GM12878 (cell line): ENCODE data around the gene TMEM150C. TPM values are rescaled to one million over a fixed set of nuclear protein-coding genes. Genes with fewer than 3 reads are reported as not detected.
A peak's percentile ranks its signal among the peaks of the same experiment; 100 is the strongest.

Experiments
- ATAC-seq: fragments of 200-7000 bp; cut with Tn5 transposase; 3 replicates; pipeline ENCODE4 v1.9.1; 2020; ENCODE audit warnings: mild to moderate bottlenecking, moderate library complexity
- BruUV-seq: library from RNA; stranded (reverse); fragments of 400-500 nt; replicated peaks from 2 replicates; lab custom pipeline; 2021; lab: Mats Ljungman, UMichigan
- CTCF ChIA-PET: fragments of 300-600 bp; sonication (Branson Sonifier 250); formaldehyde crosslinking; extraction: SDS; loops from one replicate; lab custom pipeline; 2021; ENCODE audit warnings: inconsistent platforms; lab: Yijun Ruan, JAX
- POLR2A ChIA-PET: fragments of 350-600 bp; formaldehyde crosslinking; extraction: SDS; loops from one replicate; lab custom pipeline; 2021; ENCODE audit warnings: inconsistent platforms; lab: Charles Lee
- RAD21 ChIA-PET: fragments of 300-600 bp; sonication (Branson Sonifier 250); formaldehyde crosslinking; loops from one replicate; lab custom pipeline; 2023; ENCODE audit warnings: antibody characterized with exemption; ENCODE audit not compliant: unreplicated experiment; lab: Charles Lee
- SMC1A ChIA-PET: fragments of 300-600 bp; sonication (Branson Sonifier 250); formaldehyde crosslinking; loops from one replicate; lab custom pipeline; 2023; ENCODE audit not compliant: unreplicated experiment, uncharacterized antibody; lab: Charles Lee
- DNase-seq: peaks from one replicate; pipeline ENCODE4 v3.0.0-alpha.2; 2011; ENCODE audit warnings: low read depth, low spot score
- FAIRE-seq: peaks from 3 replicates; lab custom pipeline; 2011; peaks lifted over from hg19 to GRCh38; lab: Jason Lieb, UNC
- H2AFZ ChIP-seq: 2 replicates; pipeline ENCODE4 v1.6.0; 2011; ENCODE audit warnings: low read depth, low read length, control low read depth; ENCODE audit not compliant: control insufficient read depth
- H3K27ac ChIP-seq: 2 replicates; pipeline ENCODE4 v1.5.1; 2011; ENCODE audit warnings: control low read depth; ENCODE audit not compliant: control insufficient read depth, insufficient read depth
- H3K27me3 ChIP-seq, 2 experiments: replicated peaks in 1 of 2; 2 replicates each; pipeline versions ENCODE4 v1.6.0 to v1.6.1; 2011; ENCODE audit warnings: low read length in 1 of 2; ENCODE audit not compliant: control insufficient read depth in 2 of 2, insufficient read depth in 2 of 2
- H3K36me3 ChIP-seq, 2 experiments: 2 replicates each; pipeline ENCODE4 v1.5.1; 2011; ENCODE audit warnings: low read length in 1 of 2; ENCODE audit not compliant: control insufficient read depth in 2 of 2, insufficient read depth in 2 of 2
- H3K4me1 ChIP-seq: 2 replicates; pipeline ENCODE4 v1.6.1; 2011; ENCODE audit warnings: mild to moderate bottlenecking, low read length, moderate library complexity, mixed read lengths; ENCODE audit not compliant: control insufficient read depth, insufficient read depth
- H3K4me2 ChIP-seq: 2 replicates; pipeline ENCODE4 v1.6.0; 2011; ENCODE audit warnings: control low read depth; ENCODE audit not compliant: control insufficient read depth, insufficient read depth
- H3K4me3 ChIP-seq: fragments of 200-600 bp; sonication (generic); 2 replicates; pipeline ENCODE4 v1.5.1; 2016
- H3K79me2 ChIP-seq: 2 replicates; pipeline ENCODE4 v1.6.0; 2011; ENCODE audit warnings: low read length; ENCODE audit not compliant: control insufficient read depth, insufficient read depth
- H3K9ac ChIP-seq: 2 replicates; pipeline ENCODE4 v1.8.0; 2011; ENCODE audit warnings: low read length, control low read depth, mixed read lengths; ENCODE audit not compliant: control insufficient read depth, insufficient read depth
- H3K9me3 ChIP-seq: replicated peaks from 3 replicates; pipeline ENCODE4 v1.5.1; 2011; ENCODE audit warnings: mild to moderate bottlenecking, low read length; ENCODE audit not compliant: control insufficient read depth, insufficient read depth
- H4K20me1 ChIP-seq: 2 replicates; pipeline ENCODE4 v1.6.0; 2011; ENCODE audit not compliant: control insufficient read depth, insufficient read depth
- CBFB ChIP-seq: IDR thresholded peaks from 2 replicates; pipeline ENCODE4 v1.6.1; 2016; ENCODE audit warnings: antibody characterized with exemption, low read depth
- FOS ChIP-seq: IDR thresholded peaks from 3 replicates; pipeline ENCODE4 v1.6.1; 2011; ENCODE audit warnings: borderline replicate concordance; ENCODE audit not compliant: insufficient read length; ENCODE audit errors: extremely low read depth
- LARP7 ChIP-seq: fragments of 450-650 bp; IDR thresholded peaks from 2 replicates; pipeline ENCODE4 v1.6.1; 2017; ENCODE audit warnings: mild to moderate bottlenecking
- MEF2A ChIP-seq: IDR thresholded peaks from 2 replicates; pipeline ENCODE4 v1.6.1; 2011; ENCODE audit warnings: low read depth, mild to moderate bottlenecking, low read length, moderate library complexity; ENCODE audit not compliant: insufficient read depth
- PAX8 ChIP-seq: fragments of 450-650 bp; IDR thresholded peaks from 2 replicates; pipeline ENCODE4 v1.6.1; 2017; ENCODE audit warnings: mild to moderate bottlenecking, moderate library complexity
- POLR2A ChIP-seq: IDR thresholded peaks from 2 replicates; pipeline ENCODE4 v1.6.1; 2011; ENCODE audit warnings: low read depth, mild to moderate bottlenecking, low read length
- RUNX3 ChIP-seq: IDR thresholded peaks from 2 replicates; pipeline ENCODE4 v1.6.1; 2012; ENCODE audit warnings: low read length, inconsistent platforms
- SMARCA5 ChIP-seq: fragments of 450-650 bp; IDR thresholded peaks from 2 replicates; pipeline ENCODE4 v1.6.1; 2017; ENCODE audit warnings: mild to moderate bottlenecking
- SP1 ChIP-seq: IDR thresholded peaks from one replicate; pipeline ENCODE4 v1.6.1; 2011; ENCODE audit warnings: low read depth, low read length
- SREBF2 ChIP-seq: IDR thresholded peaks from 2 replicates; pipeline ENCODE4 v1.6.1; 2012; ENCODE audit warnings: mild to moderate bottlenecking, low read length
- SRF ChIP-seq, 2 experiments: IDR thresholded peaks; 2 replicates each; pipeline ENCODE4 v1.6.1; 2011; ENCODE audit warnings: low read depth in 2 of 2, low read length in 2 of 2, mild to moderate bottlenecking in 1 of 2, moderate library complexity in 1 of 2
- TBL1XR1 ChIP-seq: IDR thresholded peaks from 2 replicates; pipeline ENCODE4 v1.6.1; 2012; ENCODE audit warnings: low read depth, low read length, improper control_type of control experiment
- YBX1 ChIP-seq: fragments of 450-650 bp; IDR thresholded peaks from 2 replicates; pipeline ENCODE4 v1.6.1; 2016; ENCODE audit warnings: antibody characterized with exemption
- ZNF384 ChIP-seq: IDR thresholded peaks from 2 replicates; pipeline ENCODE4 v1.6.1; 2012; ENCODE audit warnings: low read depth, mild to moderate bottlenecking, low read length, improper control_type of control experiment, borderline replicate concordance
- WGBS: methylation state at CpG from one replicate; pipeline ENCODE4 v1.1.6; 2016; ENCODE audit warnings: low lambda C conversion rate; ENCODE audit not compliant: insufficient replicate concordance, insufficient coverage; ENCODE audit errors: missing lambda C conversion rate; 5-methylcytosine and 5-hydroxymethylcytosine counted together
- in situ Hi-C: fragments of 300-500 bp; cut with MboI; formaldehyde crosslinking; loops from 9 replicates; pipeline ENCODE4 v1.14.3; 2018; ENCODE audit warnings: mixed read lengths
- intact Hi-C: fragments of 100-400 bp; cut with micrococcal nuclease; formaldehyde crosslinking; loops from one replicate; pipeline ENCODE4 v1.14.2; 2022; ENCODE audit not compliant: unreplicated experiment
- polyA plus RNA-seq, 11 experiments: library from polyadenylated mRNA; depleted of rRNA in 4 of 11; unstranded in 6 of 11; stranded (reverse) in 5 of 11; fragments of >200 nt; fragmentation: Nextera tagmentation in 4 of 11; fragmentation: Illumina TruSeq in 1 of 11; extraction: Ambion mirVana in 4 of 11; extraction: Trizol in 1 of 11; gene quantifications; 1 replicate in 1 of 11; 2 replicates in 10 of 11; pipeline versions ENCODE4 v1.2.1 to v1.2.3, GENCODE V29; 2011 to 2016; ENCODE audit warnings: inconsistent platforms in 2 of 11, missing spikeins in 2 of 11, low read depth in 1 of 11
- total RNA-seq, 4 experiments: library from RNA; depleted of rRNA in 3 of 4; stranded (reverse); fragments of >200 nt in 3 of 4; fragmentation: Illumina TruSeq in 1 of 4; extraction: Trizol in 1 of 4; gene quantifications; 2 replicates each; pipeline versions ENCODE4 v1.2.1 to v1.2.3, GENCODE V29; 2013 to 2021
- TF ChIP-seq, protein P1 (sequence below): IDR thresholded peaks from 2 replicates; pipeline ENCODE4 v1.6.1; 2012; ENCODE audit warnings: low read depth, low read length, improper control_type of control experiment

The TMEM150C gene
- total and polyA plus RNA-seq, 10 of the 15 experiments (the other 5 are each of a cell fraction or from before 2014, with no cell fraction given), result 0.04 to 0.78 (median 0.13) TPM; not detected in 2

DNA sequence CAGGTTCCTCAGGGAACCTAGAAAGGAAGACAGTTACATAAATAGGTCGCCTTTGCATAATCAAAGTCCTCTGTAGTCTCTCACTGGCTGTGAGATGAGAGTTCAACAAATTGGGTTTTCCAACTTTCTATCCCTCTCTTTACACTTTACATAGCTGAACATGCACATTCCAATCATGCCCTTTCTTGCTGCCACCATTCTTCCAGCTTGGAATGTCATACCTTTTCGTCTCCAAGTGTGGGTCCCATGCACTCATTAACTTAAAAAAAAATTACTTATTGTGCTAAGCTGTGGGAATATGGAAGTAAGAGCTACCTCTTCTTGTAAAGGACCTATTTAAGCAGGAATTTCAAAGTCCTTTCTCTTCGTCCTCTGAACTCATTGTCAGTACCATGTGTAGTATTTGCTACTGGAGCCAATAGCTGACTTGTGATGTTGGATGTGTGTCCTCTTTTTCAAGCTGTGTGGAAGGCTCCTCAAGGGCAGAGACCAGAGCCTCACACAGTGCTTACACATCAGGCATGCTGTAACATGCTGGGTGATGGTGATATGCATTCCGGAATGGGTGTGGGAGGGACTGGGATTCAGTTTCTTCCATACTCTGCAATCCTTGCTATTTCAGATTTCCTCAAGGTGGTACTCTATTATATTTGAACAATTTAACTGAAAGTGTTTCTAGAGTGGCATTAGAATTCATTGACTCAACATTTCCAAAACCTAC, 124.3 kb downstream of the TMEM150C start:
- DNase-seq (no peak), ATAC-seq (peak; percentile 26; the same call in 2 of the 3 replicates), FAIRE-seq (no peak)
- Histone ChIP-seq H3K79me2 (peaks cover 87% of the 10 kb centered on the region), H3K9ac (no peak overlapping the region), H3K36me3 (peaks cover 2 to 5% of the 10 kb centered on the region in 2 experiments; a peak in 3 of 4 replicates), H2AFZ (no peak overlapping the region), H4K20me1 (no peaks in the 10 kb centered on the region), H3K27me3 (no peaks in the 10 kb centered on the region), H3K27ac (no peak overlapping the region), H3K9me3 (no peaks in the 10 kb centered on the region), H3K4me3 (no peak overlapping the region), H3K4me2 (no peak overlapping the region), H3K4me1 (no peaks in the 10 kb centered on the region)
- ChIA-PET POLR2A (interaction anchor here (1.2 to 1.9 kb wide), 2 partner anchors 8 to 19 kb away, joined by 3 to 6 read pairs; no protein-coding TSS in a partner anchor), CTCF (interaction anchor here (0.6 to 3.1 kb wide), 2 partner anchors 9 to 28 kb away, joined by 4 to 13 read pairs; no protein-coding TSS in a partner anchor), SMC1A (interaction anchor here (0.5 to 1.0 kb wide), 4 partner anchors 18 to 76 kb away, joined by 3 to 4 read pairs (median 3); no protein-coding TSS in a partner anchor), RAD21 (interaction anchor here (0.7 kb wide), 1 partner anchor 8 kb away, joined by 3 read pairs; no protein-coding TSS in a partner anchor)
- no peak for TF ChIP-seq SREBF2
- TF ChIP-seq LARP7, result no peak
- TF ChIP-seq TBL1XR1, result no peak
- TF ChIP-seq SRF (IDR thresholded peaks at IDR 0.05; ENCODE audit: low read depth in 2 of 2, low read length in 2 of 2), result no peak
- TF ChIP-seq, protein P1, sequence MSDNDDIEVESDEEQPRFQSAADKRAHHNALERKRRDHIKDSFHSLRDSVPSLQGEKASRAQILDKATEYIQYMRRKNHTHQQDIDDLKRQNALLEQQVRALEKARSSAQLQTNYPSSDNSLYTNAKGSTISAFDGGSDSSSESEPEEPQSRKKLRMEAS, result no peak
- no peak for TF ChIP-seq SP1
- no peak for TF ChIP-seq MEF2A
- TF ChIP-seq RUNX3, result no peak
- TF ChIP-seq SMARCA5, result no peak
- no peak for TF ChIP-seq POLR2A
- no peak for TF ChIP-seq PAX8
- no peak for TF ChIP-seq FOS
- TF ChIP-seq ZNF384, result no peak
- TF ChIP-seq CBFB, result no peak
- TF ChIP-seq YBX1, result no peak
- 89% methylated on average over 4 of the region's 4 CpGs for WGBS
- no TSS peak for BruUV-seq
- intact Hi-C loops, result loop anchor here (10.0 kb wide), 1 partner anchor 577 kb away; the partner anchor contains the start of gene LIN54
- in situ Hi-C loops, result no loop called here
